Measurements from ENCODE around the gene RAX2.
A peak's percentile ranks its signal among the peaks of the same experiment; 100 is the strongest.
"Not testable (repeated sequence)": the region's sequence is repeated elsewhere in the genome, so short reads cannot be mapped to it uniquely, and the experiment has no call there.

Gene RAX2

DNA sequence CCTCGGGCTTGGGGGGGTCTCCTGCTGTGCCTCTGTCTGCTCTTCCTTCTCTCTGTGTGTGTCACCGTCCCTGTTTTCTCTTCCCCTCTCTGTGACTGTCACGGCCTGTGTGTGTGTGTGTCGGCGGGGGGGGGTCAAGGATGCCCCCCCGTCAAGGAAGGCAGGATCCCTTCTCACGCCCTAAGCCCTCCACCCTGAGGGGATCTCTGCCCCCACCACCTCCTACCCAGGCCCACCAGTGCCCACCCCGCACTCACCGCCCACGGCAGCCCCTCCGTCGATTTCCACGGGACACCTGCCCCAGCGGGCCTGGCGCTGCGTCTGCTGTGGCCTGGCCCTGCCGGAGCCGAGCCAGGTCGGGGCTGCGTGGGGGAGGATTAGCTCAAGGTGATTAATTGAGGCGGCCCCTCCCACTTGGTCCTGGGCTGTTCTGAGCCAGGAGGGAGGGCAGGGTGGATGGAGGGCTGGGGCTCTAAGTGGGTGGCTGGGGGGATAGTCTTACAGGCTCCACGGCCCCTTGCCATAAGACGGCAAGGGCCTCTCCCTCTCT, at the start of gene RAX2:
TSS of gene RAX2 (minus strand) at position 323 of the 550 bp plus-strand sequence. CDS start 486 bp downstream, outside the sequence.
- H3K4me3 Mint-ChIP-seq = no peak within 1 kb of the TSS
- DNase-seq (ENCODE audit: low spot score in 2 of 2) (no peak), ATAC-seq (ENCODE audit: low read depth) (no peak)
- H3K4me1 Mint-ChIP-seq = no peaks in the 10 kb centered on the region
- H3K9me3 Mint-ChIP-seq = peaks cover 5% of the 10 kb centered on the region
- peaks cover 14% of the 10 kb centered on the region for H3K36me3 Mint-ChIP-seq
- H3K27me3 Mint-ChIP-seq = peaks cover 7% of the 10 kb centered on the region
- peak within 1 kb of the TSS; percentile 40 for H3K27ac Mint-ChIP-seq

DNA sequence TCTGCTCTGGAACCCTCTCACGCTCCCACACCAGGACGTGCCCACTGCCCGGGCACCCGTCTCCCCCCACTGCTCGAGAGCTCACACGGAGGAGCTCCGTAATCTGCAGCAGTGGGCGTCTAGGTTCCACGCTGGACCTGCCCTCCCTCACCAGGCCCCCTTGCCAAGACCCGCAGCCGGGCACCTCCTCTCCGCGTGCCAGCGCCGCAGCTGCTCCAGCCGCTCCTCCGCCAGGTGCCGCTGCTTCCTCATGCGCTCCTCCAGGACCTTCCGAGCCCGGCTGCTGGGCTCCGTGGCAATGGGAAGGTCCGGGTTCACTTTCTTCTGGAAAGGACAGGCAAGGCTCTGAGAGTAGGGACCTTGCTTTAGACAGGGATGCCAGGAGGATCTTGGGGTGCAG, 49.1 kb upstream of the RAX2 start:
- DNase-seq (ENCODE audit: low spot score in 2 of 2) (no peak), ATAC-seq (ENCODE audit: low read depth) (no peak)
- no peaks in the 10 kb centered on the region for H3K36me3 Mint-ChIP-seq
- H3K4me3 Mint-ChIP-seq = no peak overlapping the region
- H3K27ac Mint-ChIP-seq = no peak overlapping the region
- H3K9me3 Mint-ChIP-seq = no peaks in the 10 kb centered on the region
- peaks cover 6% of the 10 kb centered on the region for H3K4me1 Mint-ChIP-seq
- peaks cover 9% of the 10 kb centered on the region for H3K27me3 Mint-ChIP-seq

DNA sequence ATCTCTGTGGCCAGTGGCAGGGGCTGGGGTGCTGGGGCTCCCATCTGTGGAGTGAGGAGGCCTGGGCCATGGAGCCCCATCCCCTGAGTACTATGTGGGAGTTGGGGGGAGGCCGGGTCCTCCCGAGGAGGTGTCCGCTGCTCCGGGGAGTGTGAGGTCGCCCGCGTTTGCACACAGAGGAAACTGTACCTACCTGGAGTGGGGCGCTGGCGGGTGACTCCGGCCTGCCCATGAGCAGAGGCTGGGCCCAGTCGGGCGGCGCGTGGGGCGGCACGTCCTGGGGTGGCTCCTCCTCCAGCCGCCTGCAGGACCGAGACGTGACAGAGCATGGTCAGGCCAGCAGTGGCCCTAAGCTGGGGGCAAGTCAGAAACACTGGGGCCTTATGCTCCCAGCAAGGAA, 48.0 kb upstream of the RAX2 start:
- ATAC-seq (ENCODE audit: low read depth) = no peak

DNA sequence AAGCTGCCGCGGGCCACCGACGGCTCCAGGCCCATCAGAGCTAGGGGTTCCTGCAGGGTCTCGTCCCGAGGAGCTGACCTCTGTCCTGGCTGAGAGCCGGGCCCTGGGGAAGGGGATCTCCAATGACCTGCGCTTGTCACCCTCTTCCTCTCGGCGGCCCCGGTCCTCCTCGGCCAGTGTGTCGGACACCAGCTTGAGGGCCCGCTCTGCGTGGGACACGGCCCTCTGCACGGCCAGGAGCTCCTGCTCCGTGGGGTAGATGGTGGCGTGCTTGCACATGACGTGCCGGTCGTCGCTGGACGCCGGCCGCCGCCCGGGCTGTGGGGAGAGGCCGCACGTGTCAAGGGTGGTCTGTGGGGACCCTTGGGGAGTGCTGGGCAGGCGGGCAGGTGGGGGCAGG, 46.9 kb upstream of the RAX2 start:
- H3K27ac Mint-ChIP-seq = no peak overlapping the region
- peaks cover 3% of the 10 kb centered on the region for H3K27me3 Mint-ChIP-seq
- no peak for DNase-seq (ENCODE audit: low spot score in 2 of 2)
- H3K36me3 Mint-ChIP-seq = no peaks in the 10 kb centered on the region
- H3K4me3 Mint-ChIP-seq = no peak overlapping the region
- no peak for ATAC-seq (ENCODE audit: low read depth)
- peaks cover 6% of the 10 kb centered on the region for H3K4me1 Mint-ChIP-seq
- no peaks in the 10 kb centered on the region for H3K9me3 Mint-ChIP-seq

More for the DNA sequence above, 48.0 kb upstream of the RAX2 start:
- no peaks in the 10 kb centered on the region for H3K9me3 Mint-ChIP-seq
- H3K27me3 Mint-ChIP-seq = peaks cover 5% of the 10 kb centered on the region
- peaks cover 6% of the 10 kb centered on the region for H3K4me1 Mint-ChIP-seq
- H3K36me3 Mint-ChIP-seq = no peaks in the 10 kb centered on the region
- no peak overlapping the region for H3K27ac Mint-ChIP-seq
- DNase-seq (ENCODE audit: low spot score in 2 of 2) = no peak
- H3K4me3 Mint-ChIP-seq = no peak overlapping the region

DNA sequence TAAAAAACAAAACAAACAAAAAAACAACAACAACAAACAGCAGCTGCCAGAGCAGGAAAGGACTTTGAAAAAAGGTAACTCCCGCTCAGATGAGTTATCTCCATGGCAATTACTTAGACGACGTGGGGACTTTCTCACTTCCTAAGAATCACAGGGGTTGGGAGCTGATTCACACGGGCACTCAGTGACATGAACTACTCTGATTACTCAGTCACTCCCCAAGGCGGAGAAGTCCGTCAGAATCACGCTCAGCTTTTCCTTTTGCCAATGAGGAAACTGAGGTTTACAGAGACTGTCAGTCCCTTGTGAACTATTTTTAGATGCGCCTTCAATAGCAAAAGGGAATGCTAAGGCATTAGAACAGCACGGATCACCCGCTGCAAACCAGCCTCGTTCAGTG, 46.4 kb upstream of the RAX2 start:
- Mint-ChIP-seq H3K4me3 (no peak overlapping the region), H3K27me3 (peaks cover 3% of the 10 kb centered on the region), H3K9me3 (no peaks in the 10 kb centered on the region), H3K27ac (no peak overlapping the region), H3K36me3 (no peaks in the 10 kb centered on the region), H3K4me1 (peaks cover 9% of the 10 kb centered on the region)
- DNase-seq (ENCODE audit: low spot score in 2 of 2) (no peak), ATAC-seq (ENCODE audit: low read depth) (no peak)

DNA sequence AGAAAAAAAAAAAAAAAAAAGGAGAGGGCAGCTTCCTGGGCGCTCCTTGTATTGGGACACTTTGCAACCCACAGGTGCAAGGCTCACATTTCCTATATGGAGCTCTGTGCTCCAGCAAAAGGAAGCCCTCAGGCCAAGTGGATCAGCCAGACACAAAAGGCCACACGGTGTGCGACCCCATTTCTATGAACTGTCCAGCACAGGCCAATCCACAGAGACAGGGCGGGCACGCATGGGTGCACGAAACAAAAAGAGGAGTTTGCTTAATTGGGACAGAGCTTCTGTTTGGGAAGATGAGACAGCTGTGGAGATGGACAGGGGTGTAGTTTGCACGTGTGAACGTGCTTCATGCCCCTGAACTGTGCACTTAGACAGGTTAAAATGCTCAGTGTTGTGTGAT, 45.7 kb upstream of the RAX2 start:
- no peak overlapping the region for H3K27ac Mint-ChIP-seq
- peaks cover 3% of the 10 kb centered on the region for H3K27me3 Mint-ChIP-seq
- H3K4me1 Mint-ChIP-seq = peaks cover 11% of the 10 kb centered on the region
- ATAC-seq (ENCODE audit: low read depth) (no peak), DNase-seq (ENCODE audit: low spot score in 2 of 2) (no peak)
- no peaks in the 10 kb centered on the region for H3K36me3 Mint-ChIP-seq
- H3K9me3 Mint-ChIP-seq = no peaks in the 10 kb centered on the region
- no peak overlapping the region for H3K4me3 Mint-ChIP-seq

DNA sequence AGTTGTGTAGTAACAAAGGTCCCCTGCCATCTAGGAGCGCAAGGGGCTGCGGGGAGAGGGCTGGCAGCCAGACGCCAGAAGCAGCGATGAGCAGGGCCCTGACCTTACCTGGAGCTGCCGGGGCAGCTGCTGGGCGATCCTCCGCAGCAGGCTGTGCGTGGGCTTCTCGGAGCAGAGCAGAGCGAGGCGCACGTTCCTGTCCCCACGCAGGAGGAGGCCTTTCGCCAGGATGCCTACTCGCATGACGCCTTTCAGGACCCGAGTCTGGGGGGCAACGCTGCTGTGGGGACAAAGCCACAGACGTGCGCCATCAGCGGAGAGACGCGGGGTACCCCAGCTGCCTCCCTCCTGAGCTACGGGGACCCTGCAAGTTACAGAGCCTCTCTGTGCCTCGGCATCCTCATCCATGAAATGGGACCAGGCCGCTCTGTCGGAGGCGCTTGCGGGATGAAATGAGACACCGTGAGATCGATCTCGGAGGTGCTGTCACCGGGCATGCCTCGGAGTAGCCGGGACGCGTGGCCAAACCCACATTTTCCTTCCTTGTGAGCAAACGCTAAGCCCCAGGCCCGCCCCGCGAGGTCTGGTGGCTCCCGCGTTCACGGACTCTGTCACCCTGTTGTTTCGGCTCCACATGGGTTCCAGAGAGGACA, 44.7 kb upstream of the RAX2 start:
- Mint-ChIP-seq H3K36me3 (peaks cover 2% of the 10 kb centered on the region), H3K4me1 (peaks cover 15% of the 10 kb centered on the region), H3K4me3 (no peak overlapping the region), H3K9me3 (no peaks in the 10 kb centered on the region), H3K27me3 (peaks cover 5% of the 10 kb centered on the region), H3K27ac (no peak overlapping the region)
- no peak for ATAC-seq (ENCODE audit: low read depth)
- DNase-seq (ENCODE audit: low spot score in 2 of 2) = no peak

DNA sequence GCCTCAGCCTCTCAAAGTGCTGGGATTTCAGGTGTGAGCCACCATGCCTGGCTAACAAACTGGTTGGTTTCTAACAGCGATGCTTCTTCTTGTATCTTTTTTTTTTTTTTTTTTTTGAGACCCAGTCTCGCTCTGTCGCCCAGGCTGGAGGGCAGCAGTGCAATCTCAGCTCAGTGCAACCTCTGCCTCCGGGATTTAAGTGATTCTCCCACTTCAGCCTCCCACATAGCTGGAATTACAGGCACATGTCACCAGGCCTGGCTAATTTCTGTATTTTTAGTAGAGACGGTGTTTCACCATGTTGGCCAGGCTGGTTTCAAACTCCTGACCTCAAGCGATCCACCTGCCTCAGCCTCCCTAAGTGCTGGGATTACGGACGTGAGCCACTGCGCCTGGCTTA, 44.1 kb upstream of the RAX2 start:
- H3K27ac Mint-ChIP-seq; DNase-seq (ENCODE audit: low spot score in 2 of 2): not testable (repeated sequence)

DNA sequence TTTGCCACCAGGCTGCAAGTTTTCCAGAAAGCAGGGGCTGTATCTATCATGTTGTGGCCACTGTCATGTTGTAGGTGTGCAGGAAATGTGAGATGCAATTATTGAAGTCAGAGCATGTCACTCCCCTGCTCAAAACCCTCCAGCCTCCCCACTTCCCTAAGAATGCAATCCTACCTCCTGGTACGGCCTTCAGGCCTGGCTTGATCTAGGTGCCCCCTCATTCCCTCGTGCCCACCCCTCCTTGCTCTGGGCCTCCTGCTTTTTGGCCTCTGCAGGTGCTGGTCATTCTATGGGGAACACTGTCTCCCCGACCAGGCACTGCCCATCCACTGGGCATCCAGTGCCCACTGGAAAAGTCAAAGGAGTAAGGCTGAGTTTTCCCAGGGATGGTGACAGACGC, 42.6 kb upstream of the RAX2 start:
- H3K9me3 Mint-ChIP-seq = no peaks in the 10 kb centered on the region
- peaks cover 5% of the 10 kb centered on the region for H3K27me3 Mint-ChIP-seq
- H3K4me3 Mint-ChIP-seq = peak overlapping the region; percentile 5
- no peak overlapping the region for H3K27ac Mint-ChIP-seq
- peaks cover 18% of the 10 kb centered on the region for H3K4me1 Mint-ChIP-seq
- no peak for DNase-seq (ENCODE audit: low spot score in 2 of 2)
- H3K36me3 Mint-ChIP-seq = peaks cover 2% of the 10 kb centered on the region
- ATAC-seq (ENCODE audit: low read depth) = no peak

More for the DNA sequence above, 44.1 kb upstream of the RAX2 start:
- peaks cover 15% of the 10 kb centered on the region for H3K4me1 Mint-ChIP-seq
- H3K9me3 Mint-ChIP-seq; H3K27me3 Mint-ChIP-seq; H3K4me3 Mint-ChIP-seq; H3K36me3 Mint-ChIP-seq; ATAC-seq (ENCODE audit: low read depth): not testable (repeated sequence)

DNA sequence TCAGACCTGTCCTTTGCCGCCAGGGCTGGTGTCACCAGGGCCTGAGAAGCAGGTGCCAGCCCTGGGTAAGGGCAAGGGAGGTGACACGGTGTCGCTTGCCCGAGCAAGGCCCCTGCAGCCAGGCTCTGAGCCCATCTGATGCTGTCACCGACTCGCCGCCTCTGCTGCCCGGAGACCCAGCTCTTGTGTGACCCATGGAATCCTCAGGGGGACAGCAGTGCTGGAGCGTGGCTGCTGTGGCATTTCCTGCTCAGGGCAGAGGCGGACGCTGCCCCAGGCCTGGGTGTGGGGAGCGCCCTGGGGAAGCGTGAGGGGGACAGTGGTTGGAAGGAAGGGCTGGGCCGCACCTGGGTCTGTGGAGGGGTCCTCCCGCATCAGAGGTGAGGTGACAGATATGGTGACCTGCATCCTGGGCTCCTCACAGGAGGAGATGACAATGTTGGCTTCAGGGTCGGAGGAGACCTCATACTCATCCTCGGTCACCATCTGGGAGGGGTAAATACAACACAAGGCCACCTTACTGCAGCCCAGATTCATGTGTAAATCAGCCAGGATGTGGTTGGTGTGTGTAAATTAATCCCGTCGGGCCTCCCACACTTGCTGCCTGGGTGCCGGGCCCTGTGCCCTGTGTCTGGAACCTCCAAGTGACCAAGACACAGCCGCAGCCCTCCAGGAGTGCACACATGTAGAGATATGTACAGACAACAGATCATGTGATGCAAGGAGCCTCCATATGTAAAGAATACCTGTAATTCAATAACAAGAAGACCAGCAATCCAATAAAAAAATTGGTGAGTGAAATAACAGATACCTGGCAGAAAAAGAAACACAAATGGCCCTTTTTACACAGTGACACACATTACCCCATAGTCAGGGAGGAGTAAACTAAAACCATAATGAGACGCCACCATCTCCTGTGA, 41.7 kb upstream of the RAX2 start:
- Mint-ChIP-seq H3K4me3 (no peak overlapping the region), H3K27ac (no peak overlapping the region), H3K9me3 (no peaks in the 10 kb centered on the region), H3K27me3 (peaks cover 5% of the 10 kb centered on the region), H3K4me1 (peaks cover 18% of the 10 kb centered on the region), H3K36me3 (peaks cover 2% of the 10 kb centered on the region)
- no peak for ATAC-seq (ENCODE audit: low read depth)
- DNase-seq (ENCODE audit: low spot score in 2 of 2) = no peak

DNA sequence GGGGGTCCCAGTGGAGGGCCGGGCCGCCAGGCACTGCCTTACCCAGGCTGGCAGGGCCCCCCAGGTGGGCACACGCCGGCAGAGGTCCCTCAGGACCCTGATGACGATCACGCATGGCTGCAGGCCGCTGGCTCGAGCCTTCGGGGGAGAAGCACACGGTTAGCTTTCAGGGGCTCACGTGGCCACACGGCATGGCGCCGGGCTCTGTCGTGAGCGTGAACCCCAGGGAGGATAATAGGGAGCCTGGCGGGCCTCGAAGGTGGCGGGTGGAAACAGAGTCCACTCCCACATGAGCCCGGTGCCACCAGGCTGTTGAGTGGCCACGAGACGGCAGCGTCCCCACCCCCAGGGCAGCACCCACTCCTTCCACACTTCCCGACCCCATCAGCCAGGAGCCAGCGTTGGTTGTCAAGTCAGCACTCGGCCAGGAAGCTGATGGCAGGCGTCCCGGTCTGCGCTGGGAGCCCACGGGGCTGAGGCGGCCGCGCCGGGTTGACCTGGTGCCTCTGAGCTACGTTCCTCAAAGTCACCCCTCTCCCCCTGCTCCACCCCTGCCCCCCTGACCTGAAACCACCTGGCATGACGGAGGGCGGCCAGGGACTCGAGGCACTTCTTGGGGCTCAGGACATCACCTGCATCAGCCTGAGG, 38.8 kb upstream of the RAX2 start:
- Mint-ChIP-seq H3K27me3 (peaks cover 5% of the 10 kb centered on the region), H3K4me3 (peak overlapping the region; percentile 29), H3K27ac (peak overlapping the region; percentile 68), H3K4me1 (peaks cover 25% of the 10 kb centered on the region), H3K9me3 (no peaks in the 10 kb centered on the region), H3K36me3 (peaks cover 2% of the 10 kb centered on the region)
- peak in 1 of 2 donors; percentile 39 for DNase-seq (ENCODE audit: low spot score in 2 of 2)
- peak; percentile 54 for ATAC-seq (ENCODE audit: low read depth)

DNA sequence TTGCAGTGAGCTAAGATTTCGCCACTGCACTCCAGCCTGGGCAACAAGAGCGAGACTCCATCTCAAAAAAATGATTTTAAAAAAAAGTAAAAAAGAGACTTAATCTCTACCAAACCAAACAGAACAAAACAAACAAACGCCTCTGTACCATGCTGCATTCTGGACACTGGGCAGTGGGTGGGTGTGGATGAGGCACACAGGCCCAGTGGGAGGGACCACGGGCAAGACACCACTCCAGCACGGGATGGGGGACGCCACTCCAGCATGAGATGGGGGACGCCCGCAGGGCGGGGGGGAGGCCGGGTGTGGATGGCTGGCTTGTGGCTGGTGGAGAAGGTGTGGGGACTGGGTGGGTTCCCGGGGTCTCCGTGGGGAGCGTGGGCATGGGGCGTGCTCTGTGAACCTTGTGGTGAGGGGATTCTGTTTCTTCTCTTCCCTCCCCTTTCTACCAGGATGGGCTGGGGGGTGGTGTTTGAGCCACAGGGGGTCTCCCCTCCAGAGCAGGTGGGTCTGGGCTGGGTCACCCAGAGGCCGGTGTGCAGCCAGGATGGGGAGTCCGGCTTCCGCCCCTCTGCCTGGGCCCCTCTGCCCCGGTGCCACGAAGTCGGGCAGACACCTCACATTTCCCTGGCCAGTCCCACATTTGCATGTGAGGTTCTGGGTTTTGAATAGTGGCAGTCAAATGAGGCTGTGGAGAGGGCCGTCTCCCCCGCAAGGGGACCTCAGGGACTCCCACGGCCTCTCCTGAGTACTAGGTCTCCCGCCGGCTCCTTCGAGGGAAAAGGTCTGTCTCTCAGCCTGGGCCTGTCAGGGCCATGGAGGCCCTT, 38.1 kb upstream of the RAX2 start:
- ATAC-seq (ENCODE audit: low read depth) (peak; percentile 70), DNase-seq (ENCODE audit: low spot score in 2 of 2) (peak; percentile 43 to 75)
- peak overlapping the region; percentile 29 for H3K4me3 Mint-ChIP-seq
- peaks cover 25% of the 10 kb centered on the region for H3K4me1 Mint-ChIP-seq
- H3K27me3 Mint-ChIP-seq = peaks cover 5% of the 10 kb centered on the region
- H3K36me3 Mint-ChIP-seq = peaks cover 2% of the 10 kb centered on the region
- peak overlapping the region; percentile 68 for H3K27ac Mint-ChIP-seq
- no peaks in the 10 kb centered on the region for H3K9me3 Mint-ChIP-seq

DNA sequence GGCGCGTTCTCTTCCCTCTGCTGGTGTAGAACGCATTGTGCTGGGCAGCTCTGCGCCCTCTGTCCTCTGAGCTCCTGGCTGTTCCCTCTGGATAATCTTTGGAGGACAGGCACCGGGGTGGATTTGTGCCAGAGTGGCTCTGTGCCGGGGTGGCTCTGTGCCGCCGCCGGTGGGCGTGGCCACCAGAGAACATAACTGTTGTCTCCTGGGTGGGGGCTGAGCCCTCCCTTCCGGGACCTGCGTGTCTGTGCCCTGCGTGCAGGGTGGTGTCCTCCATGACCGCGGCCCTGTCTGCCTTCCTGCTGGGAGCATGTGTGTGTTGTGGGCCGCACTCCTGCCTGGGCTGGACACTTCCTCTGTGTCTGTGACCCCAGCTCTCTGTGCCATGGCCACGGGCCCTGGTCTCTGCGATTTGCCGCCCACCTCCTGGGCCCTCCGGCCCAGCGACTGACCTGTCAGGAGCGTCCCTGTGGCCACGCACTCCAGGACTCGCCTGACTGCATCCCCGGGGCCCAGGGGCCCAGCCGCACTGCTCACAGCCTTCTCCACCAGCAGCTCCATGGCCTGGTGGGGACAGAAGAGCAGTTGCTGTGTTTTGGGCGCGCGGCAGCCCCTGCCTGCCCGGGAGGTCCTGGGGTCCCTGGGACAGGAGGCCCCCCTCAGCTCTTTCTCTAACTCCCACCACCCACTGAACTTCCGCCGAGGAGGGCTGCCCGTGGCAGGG, 36.6 kb upstream of the RAX2 start:
- H3K27ac Mint-ChIP-seq = no peak overlapping the region
- H3K4me3 Mint-ChIP-seq = no peak overlapping the region
- H3K27me3 Mint-ChIP-seq = peaks cover 5% of the 10 kb centered on the region
- H3K4me1 Mint-ChIP-seq = peaks cover 24% of the 10 kb centered on the region
- no peak for DNase-seq (ENCODE audit: low spot score in 2 of 2)
- H3K9me3 Mint-ChIP-seq = no peaks in the 10 kb centered on the region
- no peak for ATAC-seq (ENCODE audit: low read depth)
- H3K36me3 Mint-ChIP-seq = peaks cover 2% of the 10 kb centered on the region
